Activated CD8-positive, alpha-beta memory T cell treated with anti-CD3 and anti-CD28 coated beads for 48 hours (primary cell): ENCODE data around the gene FGGY.
"Not testable (repeated sequence)": the region's sequence is repeated elsewhere in the genome, so short reads cannot be mapped to it uniquely, and the experiment has no call there.

Experiments
- DNase-seq, 3 experiments: peaks; one replicate each; pipeline ENCODE4 v3.0.0-alpha.2; 2020; ENCODE audit warnings: low read depth in 2 of 3, low spot score in 2 of 3

FGGY gene

DNA sequence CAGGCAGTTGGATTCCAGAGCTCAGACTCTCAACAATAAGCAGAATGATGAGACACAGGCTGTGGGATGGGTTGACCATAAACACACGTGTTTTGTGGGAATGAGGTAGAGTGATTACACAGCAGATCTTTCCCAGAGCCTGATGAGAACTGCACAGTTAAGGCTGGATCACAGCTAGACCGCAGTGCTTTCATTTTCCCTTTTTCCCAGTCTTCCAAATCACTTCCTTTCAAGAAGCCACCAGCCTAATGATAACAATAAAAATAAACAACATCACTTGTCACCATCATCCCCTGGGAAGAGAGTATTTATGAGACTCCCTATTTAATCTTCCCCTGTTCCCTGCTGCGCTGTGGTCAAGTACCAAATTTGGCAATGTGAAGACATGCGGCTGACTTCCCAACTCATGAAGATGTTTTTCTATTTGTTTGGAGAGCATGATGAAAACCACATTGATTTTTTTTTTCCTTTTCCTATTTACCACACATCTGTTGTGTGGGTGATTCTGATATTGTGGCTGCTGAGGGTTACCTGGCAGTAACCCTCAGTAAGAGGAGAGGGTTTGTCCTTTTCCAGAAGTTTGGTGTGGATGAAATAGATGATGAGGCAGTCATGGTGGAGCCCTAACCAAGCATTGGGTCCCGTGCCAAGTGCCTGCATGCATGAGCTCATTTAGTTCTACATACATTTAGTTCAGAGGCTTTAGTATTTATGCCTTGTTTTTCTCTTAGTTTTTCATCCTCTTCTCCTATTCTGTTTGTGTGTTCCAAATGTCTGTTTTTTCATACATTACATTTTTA lies 268.9 kb downstream of the FGGY start:
- no peak for DNase-seq

DNA sequence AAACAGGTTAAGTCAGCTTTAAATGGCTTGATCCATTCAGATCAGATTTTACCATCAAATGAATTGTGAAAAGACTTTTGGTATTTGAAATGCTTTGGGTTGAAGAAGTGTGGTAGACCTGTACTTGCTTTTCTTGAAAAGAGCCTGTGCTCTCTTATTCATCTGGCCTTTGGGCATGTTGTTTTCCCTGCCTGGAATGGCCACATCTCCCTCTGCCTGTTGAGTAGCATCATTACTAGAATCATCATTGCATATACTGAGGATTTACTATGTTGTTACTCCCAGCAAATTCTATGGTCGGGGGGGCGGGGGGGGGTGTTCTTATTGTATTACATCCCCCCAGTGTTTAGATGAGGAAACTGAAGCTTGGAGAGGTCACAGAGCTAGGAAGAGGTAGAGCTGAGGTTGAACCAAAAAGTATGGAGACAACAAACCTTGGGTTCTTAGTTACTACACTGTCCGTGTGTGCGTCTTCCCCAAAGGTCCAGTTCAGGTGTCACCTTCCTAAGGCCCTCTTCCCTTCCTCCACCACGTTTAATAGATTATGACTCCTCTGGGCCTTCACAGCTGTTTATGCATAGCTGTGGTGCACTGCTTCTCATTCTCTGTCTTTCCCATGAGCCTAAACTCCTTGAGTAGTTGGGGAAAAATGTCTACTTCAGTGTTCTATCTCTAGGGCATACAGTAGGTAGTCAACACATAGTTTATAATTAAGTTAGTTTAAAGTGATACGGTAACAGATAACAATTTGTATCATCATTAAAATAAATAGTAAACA lies 271.5 kb downstream of the FGGY start:
- DNase-seq = no peak

DNA sequence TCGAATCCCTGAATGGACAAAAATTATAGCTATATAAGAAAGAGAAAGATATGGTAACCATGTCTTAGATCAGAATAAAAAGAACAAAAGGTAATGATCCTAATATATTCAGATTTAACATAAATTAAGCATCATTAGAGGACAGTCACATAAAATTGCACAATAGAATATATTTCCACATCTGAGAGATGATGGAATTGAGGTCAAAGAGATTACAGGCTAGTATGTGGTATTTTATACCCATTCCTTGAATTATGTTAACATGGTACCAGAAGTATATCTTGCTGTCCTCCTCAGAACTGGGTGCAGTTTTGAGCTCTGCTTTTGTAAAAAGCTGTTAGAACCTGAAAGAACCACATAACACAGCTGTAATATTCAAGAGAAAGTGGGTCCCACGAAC lies 272.3 kb downstream of the FGGY start:
- DNase-seq = no peak

DNA sequence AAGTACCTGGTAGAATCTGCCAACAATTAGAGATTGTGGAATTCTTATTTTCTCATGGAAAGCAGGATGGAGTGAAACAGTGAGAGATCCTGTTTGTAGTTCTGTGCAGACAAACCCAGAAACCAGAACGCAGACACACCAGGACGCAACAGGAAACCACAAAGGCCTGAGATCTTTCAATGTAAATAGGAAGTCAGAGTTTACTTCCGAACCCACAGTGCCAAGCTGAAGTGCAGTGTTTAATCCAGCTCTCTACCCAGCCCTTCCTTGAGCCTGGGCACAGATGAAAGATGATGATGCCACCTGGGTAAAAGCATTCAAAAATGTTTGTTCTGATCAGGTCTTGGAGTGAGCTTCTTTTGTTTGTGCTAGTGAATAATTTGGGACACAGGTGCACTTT lies 273.6 kb downstream of the FGGY start:
- DNase-seq = no peak

DNA sequence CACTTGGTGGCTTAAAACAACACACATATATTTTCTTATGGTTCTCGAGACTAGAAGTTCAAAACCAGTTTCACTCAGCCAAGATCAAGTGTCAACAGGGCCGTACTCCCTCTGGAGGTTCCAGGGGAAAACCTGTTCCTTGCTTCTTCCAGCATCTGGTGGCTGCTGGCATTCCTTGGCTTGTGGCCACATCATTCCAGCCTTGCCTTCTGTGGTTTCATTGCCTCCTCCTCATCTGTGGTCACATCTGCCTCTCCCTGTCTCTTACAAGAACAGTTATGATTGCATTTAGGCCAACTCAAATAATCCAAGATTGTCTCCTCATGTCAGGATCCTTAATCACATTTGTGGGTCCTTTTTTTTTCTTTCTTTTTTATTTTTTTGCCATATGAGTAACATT lies 277.2 kb downstream of the FGGY start:
- no peak for DNase-seq

DNA sequence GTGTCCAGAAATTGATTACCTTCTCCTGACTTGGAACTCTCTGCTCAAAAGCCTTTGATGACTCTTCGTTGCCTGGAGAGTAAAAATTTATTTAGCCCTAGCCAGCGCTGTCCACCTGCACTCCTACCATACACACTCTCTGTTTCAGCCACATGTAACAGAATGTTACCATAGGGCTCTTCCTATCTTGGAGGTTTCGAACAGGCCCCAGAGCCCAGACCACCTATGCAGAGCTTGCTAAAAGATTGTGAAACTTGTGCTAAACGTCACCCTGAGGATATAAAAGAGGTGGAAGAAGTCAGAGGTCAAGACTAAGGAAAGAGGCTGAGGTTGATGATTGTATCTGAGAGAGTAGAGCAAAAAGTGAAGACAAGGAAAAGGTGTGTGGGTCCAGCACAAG lies 280.9 kb downstream of the FGGY start:
- no peak for DNase-seq

DNA sequence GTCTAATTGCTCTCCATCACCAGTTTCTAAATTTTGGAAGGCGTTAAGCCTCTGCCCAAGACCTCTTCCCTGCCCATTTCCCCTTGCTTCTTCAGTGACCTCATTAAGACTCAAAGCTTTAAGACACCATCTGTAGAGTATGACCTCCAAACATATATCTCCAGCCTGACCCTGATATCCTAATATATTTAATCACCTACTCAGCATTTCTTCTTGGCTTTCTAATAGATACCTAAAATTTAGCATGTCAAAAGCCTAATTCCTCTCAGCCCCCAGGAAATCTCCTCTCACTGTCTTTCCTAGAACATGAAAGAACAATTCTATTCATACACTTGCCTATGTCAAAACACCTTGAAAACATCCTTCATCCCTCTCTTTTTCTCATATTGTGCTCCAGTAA lies 282.3 kb downstream of the FGGY start:
- no peak for DNase-seq

DNA sequence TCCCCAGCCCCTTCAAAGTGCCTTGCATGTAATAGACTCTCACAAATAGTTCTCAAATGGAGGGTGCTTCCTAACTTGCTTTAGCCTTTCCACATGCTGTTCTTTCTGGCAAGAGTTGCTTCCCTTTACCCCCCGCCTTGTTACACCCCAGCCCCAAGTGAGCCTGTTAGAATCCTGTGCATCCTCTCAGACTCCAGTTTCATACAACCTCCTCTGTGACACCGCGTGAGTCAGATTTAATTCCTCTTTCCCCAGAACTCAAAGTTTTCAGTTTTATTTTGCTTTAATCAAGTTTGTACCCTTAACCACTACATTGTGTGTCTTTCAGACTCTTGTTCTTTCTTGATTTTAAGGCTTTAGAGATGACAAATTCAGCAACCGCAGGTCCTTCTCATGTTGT lies 283.4 kb downstream of the FGGY start:
- no peak for DNase-seq

DNA sequence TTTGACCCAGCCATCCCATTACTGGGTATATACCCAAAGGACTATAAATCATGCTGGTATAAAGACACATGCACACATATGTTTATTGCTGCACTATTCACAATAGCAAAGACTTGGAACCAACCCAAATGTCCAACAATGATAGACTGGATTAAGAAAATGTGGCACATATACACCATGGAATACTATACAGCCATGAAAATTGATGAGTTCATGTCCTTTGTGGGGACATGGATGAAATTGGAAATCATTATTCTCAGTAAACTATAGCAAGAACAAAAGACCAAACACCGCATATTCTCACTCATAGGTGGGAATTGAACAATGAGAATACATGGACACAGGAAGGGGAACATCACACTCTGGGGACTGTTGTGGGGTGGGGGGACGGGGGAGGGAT lies 295.5 kb downstream of the FGGY start:
- not testable (repeated sequence) for DNase-seq

DNA sequence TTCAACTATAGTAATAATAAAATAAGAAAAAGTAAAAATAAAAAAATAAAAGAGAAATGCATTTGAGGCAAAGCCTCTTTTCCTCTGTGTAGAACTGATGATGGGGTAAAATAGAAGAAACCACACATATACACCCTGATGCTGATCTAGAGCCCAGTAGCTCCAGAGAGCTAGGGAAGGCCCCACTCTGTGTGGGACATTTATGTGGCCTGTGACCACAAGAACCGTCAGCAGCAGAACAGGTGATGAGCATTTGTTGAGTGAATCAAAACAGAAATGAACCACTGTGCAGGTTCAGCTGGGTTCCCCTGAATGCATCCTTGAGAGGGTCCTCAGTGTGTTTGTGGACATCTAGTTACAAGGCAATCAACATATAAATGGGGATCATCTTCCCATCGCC lies 296.0 kb downstream of the FGGY start:
- no peak for DNase-seq

DNA sequence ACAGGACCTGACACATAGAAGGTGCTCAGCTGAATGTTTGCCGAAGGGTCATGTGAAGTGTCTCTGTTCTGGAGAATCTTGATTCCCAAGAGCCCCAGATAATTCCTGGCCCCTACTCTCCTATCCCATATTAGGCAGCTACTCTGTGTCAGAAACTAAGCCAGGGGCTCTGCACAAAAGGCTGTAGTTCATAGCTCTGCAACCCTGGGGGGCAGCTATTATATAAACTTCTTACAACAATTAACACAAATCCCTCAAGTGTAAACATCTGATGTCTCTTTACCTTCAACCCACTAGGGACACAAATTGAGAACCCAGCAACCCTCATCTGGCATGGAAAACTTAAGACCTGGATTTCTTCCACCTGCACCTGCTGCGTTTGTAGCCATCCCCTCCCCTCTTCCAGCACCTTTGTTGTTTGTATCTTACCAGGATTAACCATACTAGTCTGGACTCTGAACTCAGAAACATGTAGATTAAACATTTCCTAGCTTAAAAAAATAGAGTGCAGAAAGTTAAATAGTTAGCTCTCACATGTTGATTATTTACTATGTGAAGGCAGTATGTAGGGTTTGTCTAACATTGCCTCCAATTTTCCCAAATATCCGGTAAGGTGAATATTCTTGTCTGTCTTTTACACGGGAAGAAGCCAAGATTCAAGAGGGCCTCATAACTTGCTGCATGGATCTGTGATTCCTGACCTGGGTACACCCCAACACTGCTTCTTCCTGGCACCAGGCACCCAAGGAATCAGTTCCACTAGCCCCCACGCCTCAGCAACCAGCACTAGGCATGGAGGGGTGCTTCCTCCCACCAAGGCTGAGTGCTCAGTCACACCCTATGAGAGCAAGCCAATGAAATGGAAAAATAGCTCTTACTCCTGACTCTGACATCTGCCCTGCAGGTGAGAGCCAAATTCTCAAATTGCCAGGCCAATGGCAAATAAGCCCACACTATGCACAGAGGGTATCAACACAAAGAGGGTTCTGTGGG lies 297.2 kb downstream of the FGGY start:
- no peak for DNase-seq

DNA sequence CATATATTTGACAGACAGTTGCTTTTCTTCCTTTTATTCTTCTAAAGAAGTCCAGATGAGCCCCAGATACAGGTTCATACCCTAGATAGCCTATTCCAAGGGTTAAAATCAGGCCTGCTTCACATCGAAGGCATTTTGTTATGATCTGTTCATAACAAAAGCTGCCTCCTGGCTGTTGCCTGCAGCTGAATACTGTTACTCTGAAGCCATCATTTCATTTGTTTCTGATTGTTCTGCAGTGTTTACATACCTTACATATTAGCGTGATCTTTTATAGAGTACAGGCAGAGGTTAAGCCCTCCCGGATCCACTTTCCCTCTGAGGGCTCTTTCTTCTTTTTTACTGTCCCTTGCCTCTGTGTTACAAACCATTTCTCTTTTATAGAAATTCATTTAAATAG lies 298.9 kb downstream of the FGGY start:
- DNase-seq = no peak

DNA sequence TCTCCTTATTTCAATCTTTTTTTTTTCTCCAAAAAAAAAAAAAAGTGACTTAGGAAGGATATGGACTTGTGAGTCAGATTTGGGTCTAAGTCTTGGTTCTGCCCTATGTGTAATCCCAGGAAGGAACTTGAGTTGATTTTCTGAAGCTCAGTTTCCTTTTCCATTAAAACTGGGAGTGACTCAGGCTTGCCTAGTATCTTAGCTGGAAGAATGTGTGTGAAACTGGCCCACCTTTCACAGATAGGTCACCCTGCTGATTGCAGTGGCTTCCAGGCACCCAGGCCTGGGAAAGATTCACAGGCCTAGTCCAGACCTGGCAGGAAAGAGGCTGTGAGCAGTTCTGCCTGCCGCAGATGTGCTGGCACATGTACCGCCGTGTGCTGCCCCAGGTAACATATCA lies 299.5 kb downstream of the FGGY start:
- DNase-seq = no peak

DNA sequence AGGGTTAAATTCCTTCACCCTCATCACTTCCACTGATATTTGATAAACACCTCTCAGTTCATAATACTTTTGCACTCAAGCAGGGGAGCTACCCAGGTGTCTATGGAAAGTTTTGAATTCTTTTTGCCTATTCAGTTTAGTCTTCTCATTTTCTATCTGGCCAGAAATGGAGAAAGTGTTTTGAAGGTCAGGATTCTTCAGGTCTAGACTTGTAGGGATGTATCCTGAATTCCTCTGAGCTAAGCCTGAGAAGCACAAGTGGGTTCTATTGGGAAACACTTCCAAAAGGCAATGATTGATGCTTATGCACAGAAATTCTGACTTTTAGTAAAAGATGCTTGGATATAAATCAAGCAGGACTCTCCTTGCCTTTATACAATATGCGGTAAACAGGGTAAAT lies 300.1 kb downstream of the FGGY start:
- DNase-seq = no peak

DNA sequence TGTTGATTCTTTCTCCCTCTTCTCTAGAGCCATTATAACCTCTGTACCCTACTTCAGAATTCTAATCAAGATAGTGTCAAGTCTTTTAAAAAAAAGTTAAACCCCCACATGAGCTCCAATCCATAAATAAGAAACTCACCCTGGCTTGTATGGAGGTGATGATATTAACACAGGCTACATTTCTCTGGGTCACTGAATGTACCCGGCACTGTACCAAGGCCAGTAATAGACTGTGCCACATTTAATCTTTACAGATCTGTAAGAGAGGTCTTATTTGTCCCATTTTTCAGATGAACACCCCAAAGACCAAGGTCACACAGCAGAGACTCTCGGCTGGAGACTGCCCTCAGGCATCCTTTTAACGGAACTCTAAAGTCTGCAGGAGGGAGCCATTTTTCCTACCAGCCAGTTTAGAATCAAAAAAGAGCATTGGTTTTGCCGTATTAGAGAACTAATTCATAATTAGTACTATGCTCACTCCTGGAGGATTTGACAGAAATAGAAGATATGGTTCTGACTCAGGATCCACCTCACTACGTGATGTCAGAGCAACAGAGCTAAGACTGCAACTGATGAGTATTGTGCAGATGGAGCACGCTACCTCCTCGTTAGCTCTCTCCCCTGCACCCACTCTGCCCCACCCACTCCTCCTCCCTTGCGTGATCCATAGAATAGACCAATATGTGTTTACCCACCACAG lies 300.7 kb downstream of the FGGY start:
- no peak for DNase-seq

DNA sequence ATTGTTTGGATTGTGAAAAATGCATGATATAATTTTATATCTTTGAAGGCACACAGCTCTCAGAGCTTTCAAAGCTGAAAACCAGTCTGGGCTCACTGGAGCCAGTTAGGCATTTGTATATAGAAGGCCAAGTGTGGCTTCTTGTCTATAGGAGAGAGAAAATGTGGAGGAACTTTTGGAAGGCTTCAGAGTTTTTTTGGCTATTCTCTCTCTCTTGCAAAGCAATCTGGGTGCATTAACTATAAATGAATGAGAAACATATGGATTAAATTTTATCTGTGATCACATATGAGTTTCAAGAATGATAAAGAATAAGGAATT lies 301.2 kb downstream of the FGGY start:
- no peak for DNase-seq

DNA sequence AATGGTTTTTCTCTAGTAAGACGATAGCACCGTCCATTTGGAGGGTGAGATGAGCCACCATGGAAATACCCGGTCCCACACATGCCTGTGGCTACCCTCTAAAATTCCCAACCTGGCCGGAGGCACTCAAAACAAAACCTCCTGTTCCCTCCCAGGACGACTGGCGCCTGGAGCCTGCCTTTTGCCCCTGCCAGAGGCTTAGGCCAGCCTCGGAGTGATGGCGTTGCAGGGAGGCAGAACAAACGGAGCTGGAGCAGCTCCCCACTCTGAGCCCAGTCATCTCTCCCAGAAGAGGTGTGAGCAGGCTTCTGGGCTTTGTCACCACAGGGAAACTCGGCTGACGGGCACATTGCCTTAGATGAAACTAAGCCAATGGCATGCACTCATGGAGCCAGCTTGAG lies 304.1 kb downstream of the FGGY start:
- DNase-seq = no peak

DNA sequence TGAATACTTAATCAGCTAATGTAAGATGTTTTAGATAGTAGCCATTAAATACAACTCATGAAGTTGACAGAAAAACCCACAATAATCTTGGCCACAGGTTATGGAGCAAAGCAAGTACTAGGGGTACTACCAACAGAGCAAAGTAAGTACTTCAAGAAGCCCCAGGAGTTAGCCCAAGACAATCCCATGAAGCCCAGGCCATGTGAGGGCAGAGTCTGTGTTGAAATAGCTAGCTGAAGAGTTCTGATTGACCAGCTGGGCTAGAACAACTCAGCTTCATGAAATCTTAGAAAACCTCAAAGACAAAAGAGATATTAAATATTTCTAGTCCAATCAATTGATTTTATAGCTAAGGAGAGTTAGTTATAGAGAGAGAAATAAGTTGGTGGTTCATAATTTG lies 304.9 kb downstream of the FGGY start:
- DNase-seq = no peak

DNA sequence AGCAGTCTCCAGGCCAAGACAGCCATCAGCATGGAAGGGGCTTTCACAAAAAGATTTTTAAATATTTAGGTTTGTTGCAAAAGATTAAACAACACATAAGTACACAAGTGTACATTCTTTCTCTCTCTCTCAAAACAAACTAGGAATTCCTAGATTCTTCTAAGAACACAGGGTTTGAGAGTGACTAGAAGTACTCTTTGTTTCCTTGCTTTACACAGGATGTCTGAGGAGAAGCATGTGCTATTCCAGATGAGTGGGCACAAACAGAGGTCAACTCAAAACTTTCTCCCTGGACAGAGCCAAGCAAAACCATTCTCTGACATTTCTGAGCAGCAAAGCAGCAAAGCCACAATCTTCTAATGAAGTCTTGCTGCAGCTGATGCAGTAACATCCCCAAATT lies 307.3 kb downstream of the FGGY start:
- no peak for DNase-seq

DNA sequence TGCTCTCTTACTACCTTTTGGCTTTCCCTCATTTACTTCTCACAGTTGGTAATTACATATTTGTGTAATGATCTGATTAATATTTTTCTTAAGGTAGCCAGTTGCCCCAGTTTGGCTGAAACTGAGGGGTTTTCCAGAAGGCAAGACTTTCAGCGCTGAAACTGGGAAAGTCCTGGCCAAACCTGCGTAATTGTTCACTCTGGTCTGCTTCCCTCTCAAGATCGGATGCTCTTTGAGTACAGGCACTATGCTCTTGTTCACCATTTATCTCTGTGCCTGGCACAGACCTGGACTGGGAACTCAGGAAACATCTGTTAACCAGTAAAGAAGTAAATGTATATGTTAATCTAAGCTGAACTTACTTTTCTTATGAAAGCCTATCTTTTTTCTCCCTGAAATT lies 308.3 kb downstream of the FGGY start:
- no peak for DNase-seq

DNA sequence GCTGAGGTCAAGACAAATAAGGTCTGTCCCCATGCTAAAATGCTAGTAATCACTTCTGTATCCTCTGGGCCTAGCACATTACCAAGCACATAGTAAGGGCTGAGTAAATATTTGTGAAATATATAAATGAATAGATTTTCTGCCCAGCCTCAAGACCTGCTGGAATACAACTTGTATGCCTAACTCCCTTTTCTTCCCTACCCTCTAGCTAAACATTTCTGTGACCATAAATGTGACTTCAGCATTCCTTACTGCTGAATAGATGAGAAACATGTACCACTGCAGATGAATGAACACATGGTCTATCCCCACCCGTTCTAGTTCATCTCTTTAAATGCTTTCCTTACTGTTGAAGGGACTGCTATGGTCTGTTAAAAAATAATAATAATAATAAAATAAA lies 308.9 kb downstream of the FGGY start:
- no peak for DNase-seq
